GM12878 (cell line): ENCODE data around the gene MLEC. TPM values are rescaled to one million over a fixed set of nuclear protein-coding genes. Genes with fewer than 3 reads are reported as not detected.
A peak's percentile ranks its signal among the peaks of the same experiment; 100 is the strongest.

Experiments used
- CHD2 ChIP-seq: IDR thresholded peaks from 2 replicates; pipeline ENCODE4 v1.6.1; 2011; ENCODE audit warnings: low read depth, low read length, improper control_type of control experiment, borderline replicate concordance
- ESRRA ChIP-seq: IDR thresholded peaks from 2 replicates; pipeline ENCODE4 v1.6.1; 2012; ENCODE audit warnings: mild to moderate bottlenecking, low read length, improper control_type of control experiment
- EZH2 ChIP-seq: IDR thresholded peaks from 2 replicates; pipeline ENCODE4 v1.6.1; 2012; ENCODE audit warnings: low read depth, mild to moderate bottlenecking, control low read depth, inconsistent platforms, low read length, borderline replicate concordance; ENCODE audit not compliant: control insufficient read depth
- HCFC1 ChIP-seq: fragments of 150-350 bp; IDR thresholded peaks from 2 replicates; pipeline ENCODE4 v1.6.1; 2014; ENCODE audit warnings: low read length
- HDAC2 ChIP-seq: fragments of 200-600 bp; sonication (generic); IDR thresholded peaks from 2 replicates; pipeline ENCODE4 v1.6.1; 2017
- IKZF2 ChIP-seq, 2 experiments: fragments of 450-650 bp; IDR thresholded peaks; 2 replicates each; pipeline ENCODE4 v1.6.1; 2017; ENCODE audit warnings: mild to moderate bottlenecking in 2 of 2, moderate library complexity in 2 of 2
- JUNB ChIP-seq: IDR thresholded peaks from 2 replicates; pipeline ENCODE4 v1.6.1; 2016; ENCODE audit warnings: antibody characterized with exemption, mild to moderate bottlenecking
- MTA3 ChIP-seq: IDR thresholded peaks from 2 replicates; pipeline ENCODE4 v1.6.1; 2012; ENCODE audit warnings: low read length, inconsistent platforms, borderline replicate concordance
- RFX5 ChIP-seq: IDR thresholded peaks from 2 replicates; pipeline ENCODE4 v1.6.1; 2011; ENCODE audit warnings: low read depth, low read length, improper control_type of control experiment
- SP1 ChIP-seq: IDR thresholded peaks from one replicate; pipeline ENCODE4 v1.6.1; 2011; ENCODE audit warnings: low read depth, low read length
- TAF1 ChIP-seq: IDR thresholded peaks from 2 replicates; pipeline ENCODE4 v1.6.1; 2011; ENCODE audit warnings: mild to moderate bottlenecking, low read depth, low read length, borderline replicate concordance
- polyA plus RNA-seq, 11 experiments: library from polyadenylated mRNA; depleted of rRNA in 4 of 11; unstranded in 6 of 11; stranded (reverse) in 5 of 11; fragments of >200 nt; fragmentation: Nextera tagmentation in 4 of 11; fragmentation: Illumina TruSeq in 1 of 11; extraction: Ambion mirVana in 4 of 11; extraction: Trizol in 1 of 11; gene quantifications; 1 replicate in 1 of 11; 2 replicates in 10 of 11; pipeline versions ENCODE4 v1.2.1 to v1.2.3, GENCODE V29; 2011 to 2016; ENCODE audit warnings: inconsistent platforms in 2 of 11, missing spikeins in 2 of 11, low read depth in 1 of 11
- total RNA-seq, 4 experiments: library from RNA; depleted of rRNA in 3 of 4; stranded (reverse); fragments of >200 nt in 3 of 4; fragmentation: Illumina TruSeq in 1 of 4; extraction: Trizol in 1 of 4; gene quantifications; 2 replicates each; pipeline versions ENCODE4 v1.2.1 to v1.2.3, GENCODE V29; 2013 to 2021
- TF ChIP-seq, protein P1 (sequence below): IDR thresholded peaks from 2 replicates; pipeline ENCODE4 v1.6.1; 2012; ENCODE audit warnings: low read depth, low read length, improper control_type of control experiment
- TF ChIP-seq, protein P2 (sequence below): fragments of 450-650 bp; IDR thresholded peaks from 2 replicates; pipeline ENCODE4 v1.6.1; 2017; ENCODE audit warnings: borderline replicate concordance
- TF ChIP-seq, protein P3 (sequence below): fragments of 450-650 bp; IDR thresholded peaks from 2 replicates; pipeline ENCODE4 v1.6.1; 2016; ENCODE audit warnings: mild to moderate bottlenecking, moderate library complexity, borderline replicate concordance
- TF ChIP-seq, protein P4 (sequence below): fragments of 150-350 bp; IDR thresholded peaks from 2 replicates; pipeline ENCODE4 v1.6.1; 2016; ENCODE audit warnings: low read depth, low read length
- TF ChIP-seq, protein P5 (sequence below): IDR thresholded peaks from 2 replicates; pipeline ENCODE4 v1.6.1; 2011; ENCODE audit warnings: borderline replicate concordance, low read depth, mild to moderate bottlenecking, moderate library complexity, mixed read lengths, low read length; ENCODE audit not compliant: insufficient read depth; ENCODE audit errors: extremely low read length
- TF ChIP-seq, protein P6 (sequence below): IDR thresholded peaks from 2 replicates; pipeline ENCODE4 v1.6.1; 2011; ENCODE audit warnings: borderline replicate concordance, low read depth, mild to moderate bottlenecking, moderate library complexity, low read length; ENCODE audit not compliant: insufficient read depth, poor library complexity, severe bottlenecking

Gene MLEC
- total and polyA plus RNA-seq, 10 of the 15 experiments (the other 5 are each of a cell fraction or from before 2014, with no cell fraction given): 26.7 to 172 (median 103) TPM

DNA sequence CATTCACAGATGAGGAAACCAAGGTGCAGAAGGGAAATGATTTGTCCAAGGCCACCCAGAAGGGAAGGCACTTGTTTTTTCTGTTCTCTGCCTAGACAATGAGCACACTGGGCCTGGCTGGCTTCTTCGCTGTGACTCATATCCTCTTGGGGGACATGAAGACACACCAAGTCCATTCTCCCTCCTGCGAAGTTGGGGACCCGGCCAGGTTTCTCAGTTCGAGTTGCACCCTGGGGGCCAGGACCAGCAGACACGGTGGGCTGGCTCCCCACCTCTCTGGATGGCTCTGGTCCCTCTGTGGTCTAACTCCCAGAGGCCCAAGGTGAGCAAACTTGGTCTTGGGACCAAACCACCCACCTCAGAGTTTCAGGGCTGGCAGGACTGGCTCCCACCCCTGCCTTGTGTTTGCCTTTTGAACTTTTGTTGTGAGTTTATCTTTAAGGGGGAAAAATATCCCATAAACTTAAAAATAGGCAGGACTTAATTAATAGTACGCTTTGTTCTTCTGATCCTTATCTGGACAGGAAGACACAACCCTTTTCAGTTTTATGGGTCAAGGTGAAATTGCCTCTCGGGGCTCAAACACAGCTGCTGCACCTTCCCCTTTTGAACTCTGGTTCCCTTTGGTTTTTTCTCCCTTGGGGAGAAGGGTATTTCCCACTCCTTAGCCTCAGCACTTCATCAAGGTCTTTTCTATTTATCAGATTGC is 9.0 kb upstream of the MLEC start (continued):
- TF ChIP-seq, protein P1, sequence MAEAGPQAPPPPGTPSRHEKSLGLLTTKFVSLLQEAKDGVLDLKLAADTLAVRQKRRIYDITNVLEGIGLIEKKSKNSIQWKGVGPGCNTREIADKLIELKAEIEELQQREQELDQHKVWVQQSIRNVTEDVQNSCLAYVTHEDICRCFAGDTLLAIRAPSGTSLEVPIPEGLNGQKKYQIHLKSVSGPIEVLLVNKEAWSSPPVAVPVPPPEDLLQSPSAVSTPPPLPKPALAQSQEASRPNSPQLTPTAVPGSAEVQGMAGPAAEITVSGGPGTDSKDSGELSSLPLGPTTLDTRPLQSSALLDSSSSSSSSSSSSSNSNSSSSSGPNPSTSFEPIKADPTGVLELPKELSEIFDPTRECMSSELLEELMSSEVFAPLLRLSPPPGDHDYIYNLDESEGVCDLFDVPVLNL: no peak
- TF ChIP-seq EZH2 (no peak), SP1 (no peak), TAF1 (no peak), HCFC1 (no peak), ESRRA (no peak), CHD2 (no peak), HDAC2 (no peak), RFX5 (no peak), JUNB (no peak), MTA3 (no peak), IKZF2 (IDR thresholded peaks at IDR 0.05) (peak; percentile 70 to 71)
- TF ChIP-seq, protein P2, sequence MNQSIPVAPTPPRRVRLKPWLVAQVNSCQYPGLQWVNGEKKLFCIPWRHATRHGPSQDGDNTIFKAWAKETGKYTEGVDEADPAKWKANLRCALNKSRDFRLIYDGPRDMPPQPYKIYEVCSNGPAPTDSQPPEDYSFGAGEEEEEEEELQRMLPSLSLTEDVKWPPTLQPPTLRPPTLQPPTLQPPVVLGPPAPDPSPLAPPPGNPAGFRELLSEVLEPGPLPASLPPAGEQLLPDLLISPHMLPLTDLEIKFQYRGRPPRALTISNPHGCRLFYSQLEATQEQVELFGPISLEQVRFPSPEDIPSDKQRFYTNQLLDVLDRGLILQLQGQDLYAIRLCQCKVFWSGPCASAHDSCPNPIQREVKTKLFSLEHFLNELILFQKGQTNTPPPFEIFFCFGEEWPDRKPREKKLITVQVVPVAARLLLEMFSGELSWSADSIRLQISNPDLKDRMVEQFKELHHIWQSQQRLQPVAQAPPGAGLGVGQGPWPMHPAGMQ: no peak
- TF ChIP-seq, protein P3, sequence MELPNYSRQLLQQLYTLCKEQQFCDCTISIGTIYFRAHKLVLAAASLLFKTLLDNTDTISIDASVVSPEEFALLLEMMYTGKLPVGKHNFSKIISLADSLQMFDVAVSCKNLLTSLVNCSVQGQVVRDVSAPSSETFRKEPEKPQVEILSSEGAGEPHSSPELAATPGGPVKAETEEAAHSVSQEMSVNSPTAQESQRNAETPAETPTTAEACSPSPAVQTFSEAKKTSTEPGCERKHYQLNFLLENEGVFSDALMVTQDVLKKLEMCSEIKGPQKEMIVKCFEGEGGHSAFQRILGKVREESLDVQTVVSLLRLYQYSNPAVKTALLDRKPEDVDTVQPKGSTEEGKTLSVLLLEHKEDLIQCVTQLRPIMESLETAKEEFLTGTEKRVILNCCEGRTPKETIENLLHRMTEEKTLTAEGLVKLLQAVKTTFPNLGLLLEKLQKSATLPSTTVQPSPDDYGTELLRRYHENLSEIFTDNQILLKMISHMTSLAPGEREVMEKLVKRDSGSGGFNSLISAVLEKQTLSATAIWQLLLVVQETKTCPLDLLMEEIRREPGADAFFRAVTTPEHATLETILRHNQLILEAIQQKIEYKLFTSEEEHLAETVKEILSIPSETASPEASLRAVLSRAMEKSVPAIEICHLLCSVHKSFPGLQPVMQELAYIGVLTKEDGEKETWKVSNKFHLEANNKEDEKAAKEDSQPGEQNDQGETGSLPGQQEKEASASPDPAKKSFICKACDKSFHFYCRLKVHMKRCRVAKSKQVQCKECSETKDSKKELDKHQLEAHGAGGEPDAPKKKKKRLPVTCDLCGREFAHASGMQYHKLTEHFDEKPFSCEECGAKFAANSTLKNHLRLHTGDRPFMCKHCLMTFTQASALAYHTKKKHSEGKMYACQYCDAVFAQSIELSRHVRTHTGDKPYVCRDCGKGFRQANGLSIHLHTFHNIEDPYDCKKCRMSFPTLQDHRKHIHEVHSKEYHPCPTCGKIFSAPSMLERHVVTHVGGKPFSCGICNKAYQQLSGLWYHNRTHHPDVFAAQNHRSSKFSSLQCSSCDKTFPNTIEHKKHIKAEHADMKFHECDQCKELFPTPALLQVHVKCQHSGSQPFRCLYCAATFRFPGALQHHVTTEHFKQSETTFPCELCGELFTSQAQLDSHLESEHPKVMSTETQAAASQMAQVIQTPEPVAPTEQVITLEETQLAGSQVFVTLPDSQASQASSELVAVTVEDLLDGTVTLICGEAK: no peak
- TF ChIP-seq, protein P4, sequence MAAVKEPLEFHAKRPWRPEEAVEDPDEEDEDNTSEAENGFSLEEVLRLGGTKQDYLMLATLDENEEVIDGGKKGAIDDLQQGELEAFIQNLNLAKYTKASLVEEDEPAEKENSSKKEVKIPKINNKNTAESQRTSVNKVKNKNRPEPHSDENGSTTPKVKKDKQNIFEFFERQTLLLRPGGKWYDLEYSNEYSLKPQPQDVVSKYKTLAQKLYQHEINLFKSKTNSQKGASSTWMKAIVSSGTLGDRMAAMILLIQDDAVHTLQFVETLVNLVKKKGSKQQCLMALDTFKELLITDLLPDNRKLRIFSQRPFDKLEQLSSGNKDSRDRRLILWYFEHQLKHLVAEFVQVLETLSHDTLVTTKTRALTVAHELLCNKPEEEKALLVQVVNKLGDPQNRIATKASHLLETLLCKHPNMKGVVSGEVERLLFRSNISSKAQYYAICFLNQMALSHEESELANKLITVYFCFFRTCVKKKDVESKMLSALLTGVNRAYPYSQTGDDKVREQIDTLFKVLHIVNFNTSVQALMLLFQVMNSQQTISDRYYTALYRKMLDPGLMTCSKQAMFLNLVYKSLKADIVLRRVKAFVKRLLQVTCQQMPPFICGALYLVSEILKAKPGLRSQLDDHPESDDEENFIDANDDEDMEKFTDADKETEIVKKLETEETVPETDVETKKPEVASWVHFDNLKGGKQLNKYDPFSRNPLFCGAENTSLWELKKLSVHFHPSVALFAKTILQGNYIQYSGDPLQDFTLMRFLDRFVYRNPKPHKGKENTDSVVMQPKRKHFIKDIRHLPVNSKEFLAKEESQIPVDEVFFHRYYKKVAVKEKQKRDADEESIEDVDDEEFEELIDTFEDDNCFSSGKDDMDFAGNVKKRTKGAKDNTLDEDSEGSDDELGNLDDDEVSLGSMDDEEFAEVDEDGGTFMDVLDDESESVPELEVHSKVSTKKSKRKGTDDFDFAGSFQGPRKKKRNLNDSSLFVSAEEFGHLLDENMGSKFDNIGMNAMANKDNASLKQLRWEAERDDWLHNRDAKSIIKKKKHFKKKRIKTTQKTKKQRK: no peak
- TF ChIP-seq, protein P5, sequence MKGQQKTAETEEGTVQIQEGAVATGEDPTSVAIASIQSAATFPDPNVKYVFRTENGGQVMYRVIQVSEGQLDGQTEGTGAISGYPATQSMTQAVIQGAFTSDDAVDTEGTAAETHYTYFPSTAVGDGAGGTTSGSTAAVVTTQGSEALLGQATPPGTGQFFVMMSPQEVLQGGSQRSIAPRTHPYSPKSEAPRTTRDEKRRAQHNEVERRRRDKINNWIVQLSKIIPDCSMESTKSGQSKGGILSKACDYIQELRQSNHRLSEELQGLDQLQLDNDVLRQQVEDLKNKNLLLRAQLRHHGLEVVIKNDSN: no peak
- TF ChIP-seq, protein P6, sequence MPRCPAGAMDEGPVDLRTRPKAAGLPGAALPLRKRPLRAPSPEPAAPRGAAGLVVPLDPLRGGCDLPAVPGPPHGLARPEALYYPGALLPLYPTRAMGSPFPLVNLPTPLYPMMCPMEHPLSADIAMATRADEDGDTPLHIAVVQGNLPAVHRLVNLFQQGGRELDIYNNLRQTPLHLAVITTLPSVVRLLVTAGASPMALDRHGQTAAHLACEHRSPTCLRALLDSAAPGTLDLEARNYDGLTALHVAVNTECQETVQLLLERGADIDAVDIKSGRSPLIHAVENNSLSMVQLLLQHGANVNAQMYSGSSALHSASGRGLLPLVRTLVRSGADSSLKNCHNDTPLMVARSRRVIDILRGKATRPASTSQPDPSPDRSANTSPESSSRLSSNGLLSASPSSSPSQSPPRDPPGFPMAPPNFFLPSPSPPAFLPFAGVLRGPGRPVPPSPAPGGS: no peak
